Omental fat pad (tissue), 4 donors: ENCODE measurements around the gene LARP1. TPM values are rescaled to one million over a fixed set of nuclear protein-coding genes. Genes with fewer than 3 reads are reported as not detected.

Experiments
- ATAC-seq: fragments of 150-250 bp; one replicate; pipeline ENCODE4 v1.9.1; 2016; ENCODE audit warnings: mild to moderate bottlenecking, moderate library complexity; ENCODE audit not compliant: low FRiP score
- DNase-seq: peaks from one replicate; pipeline ENCODE4 v3.0.0-alpha.2; 2019; ENCODE audit warnings: low spot score
- small RNA-seq: library from RNA; depleted of rRNA; stranded (forward); fragments of <200 nt; gene quantifications from one replicate; pipeline ENCODE3, GENCODE V24; 2016
- total RNA-seq, 4 donors: library from RNA; depleted of rRNA; stranded (reverse); fragments of >200 nt; gene quantifications; one replicate each; pipeline ENCODE4 v1.1.0, GENCODE V29; 2016
- TF ChIP-seq, protein P1 (sequence below), 3 donors: fragments of 450-650 bp; IDR thresholded peaks; one replicate each; pipeline ENCODE4 v1.5.1; 2016 to 2017; ENCODE audit warnings: antibody characterized with exemption in 3 of 3, mild to moderate bottlenecking in 3 of 3, moderate library complexity in 2 of 3

The LARP1 gene
- total RNA-seq, 4 donors from 2014 or later, result 80.5 to 155 (median 106) TPM

DNA sequence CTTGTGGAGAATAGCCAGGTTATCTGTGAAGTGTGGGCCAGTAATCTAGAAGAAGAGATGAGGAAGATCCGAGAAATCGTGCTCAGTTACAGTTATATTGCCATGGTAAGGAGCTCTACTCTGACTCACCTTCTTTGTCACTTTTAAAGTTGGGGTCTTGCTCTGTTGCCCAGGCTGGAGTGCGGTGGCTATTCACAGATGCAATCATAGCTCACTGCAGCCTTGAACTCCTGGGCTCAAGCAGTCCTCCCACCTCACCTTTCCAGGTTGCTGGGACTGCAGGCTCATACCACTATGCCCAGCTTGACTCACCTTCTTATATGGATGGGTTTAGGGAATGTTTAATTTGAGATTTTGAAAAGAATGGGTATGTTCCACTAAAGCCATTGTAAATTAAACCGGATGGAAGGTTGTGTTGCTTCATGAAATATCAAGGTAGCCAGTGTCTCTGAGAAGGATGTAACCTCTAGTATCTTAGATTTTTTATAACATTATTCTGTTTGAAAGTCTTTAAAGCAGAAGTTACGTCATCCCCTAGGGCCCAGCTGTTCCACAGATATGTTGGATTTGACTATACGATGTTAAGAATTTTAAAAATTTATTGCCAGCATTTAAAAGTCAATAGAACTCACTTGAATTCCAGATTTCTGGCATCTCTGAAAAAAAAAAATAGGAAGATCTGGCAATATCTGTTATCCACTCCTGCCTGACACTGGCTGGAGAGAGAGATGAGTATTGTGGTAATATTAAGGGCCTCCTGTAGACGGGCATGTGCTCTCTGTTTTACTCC is 108.3 kb downstream of the LARP1 start:
- DNase-seq (no peak), ATAC-seq (no peak)
- TF ChIP-seq, protein P1, sequence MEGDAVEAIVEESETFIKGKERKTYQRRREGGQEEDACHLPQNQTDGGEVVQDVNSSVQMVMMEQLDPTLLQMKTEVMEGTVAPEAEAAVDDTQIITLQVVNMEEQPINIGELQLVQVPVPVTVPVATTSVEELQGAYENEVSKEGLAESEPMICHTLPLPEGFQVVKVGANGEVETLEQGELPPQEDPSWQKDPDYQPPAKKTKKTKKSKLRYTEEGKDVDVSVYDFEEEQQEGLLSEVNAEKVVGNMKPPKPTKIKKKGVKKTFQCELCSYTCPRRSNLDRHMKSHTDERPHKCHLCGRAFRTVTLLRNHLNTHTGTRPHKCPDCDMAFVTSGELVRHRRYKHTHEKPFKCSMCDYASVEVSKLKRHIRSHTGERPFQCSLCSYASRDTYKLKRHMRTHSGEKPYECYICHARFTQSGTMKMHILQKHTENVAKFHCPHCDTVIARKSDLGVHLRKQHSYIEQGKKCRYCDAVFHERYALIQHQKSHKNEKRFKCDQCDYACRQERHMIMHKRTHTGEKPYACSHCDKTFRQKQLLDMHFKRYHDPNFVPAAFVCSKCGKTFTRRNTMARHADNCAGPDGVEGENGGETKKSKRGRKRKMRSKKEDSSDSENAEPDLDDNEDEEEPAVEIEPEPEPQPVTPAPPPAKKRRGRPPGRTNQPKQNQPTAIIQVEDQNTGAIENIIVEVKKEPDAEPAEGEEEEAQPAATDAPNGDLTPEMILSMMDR (IDR thresholded peaks at IDR 0.05), result no peak

DNA sequence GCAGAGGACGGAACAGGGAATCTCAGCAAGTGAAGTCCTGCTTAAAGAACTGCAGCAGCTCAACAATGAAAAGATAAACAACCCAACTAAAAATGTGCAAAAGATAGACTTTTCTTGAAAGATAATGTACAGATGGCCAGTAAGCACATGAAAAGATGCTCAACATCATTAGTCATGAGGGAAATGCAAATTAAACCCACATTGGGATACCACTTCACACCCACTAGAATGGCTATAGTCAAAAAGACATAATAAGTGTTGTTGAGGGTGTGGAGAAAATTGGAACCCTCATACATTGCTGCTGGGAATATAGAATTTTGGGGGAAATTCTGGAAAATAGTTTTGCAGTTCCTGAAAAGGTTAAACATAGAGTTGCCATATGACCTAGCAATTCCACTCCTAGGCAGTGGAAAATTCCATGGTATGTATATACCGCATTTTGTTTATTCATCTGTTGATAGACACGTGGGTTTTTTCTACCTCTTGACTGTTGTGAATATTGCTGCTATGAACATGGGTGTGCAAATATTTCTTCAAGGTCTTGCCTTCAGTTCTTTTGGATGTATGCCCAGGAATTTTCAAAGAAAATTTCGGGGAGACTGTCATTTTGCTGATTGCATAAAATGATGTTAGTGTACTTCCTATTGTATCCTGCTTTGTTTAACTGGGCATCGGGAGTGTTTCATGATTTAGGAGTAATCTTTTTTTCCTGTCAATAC is 110.4 kb downstream of the LARP1 start:
- TF ChIP-seq, protein P1 (IDR thresholded peaks at IDR 0.05), result no peak
- no peak for ATAC-seq
- DNase-seq, result no peak

DNA sequence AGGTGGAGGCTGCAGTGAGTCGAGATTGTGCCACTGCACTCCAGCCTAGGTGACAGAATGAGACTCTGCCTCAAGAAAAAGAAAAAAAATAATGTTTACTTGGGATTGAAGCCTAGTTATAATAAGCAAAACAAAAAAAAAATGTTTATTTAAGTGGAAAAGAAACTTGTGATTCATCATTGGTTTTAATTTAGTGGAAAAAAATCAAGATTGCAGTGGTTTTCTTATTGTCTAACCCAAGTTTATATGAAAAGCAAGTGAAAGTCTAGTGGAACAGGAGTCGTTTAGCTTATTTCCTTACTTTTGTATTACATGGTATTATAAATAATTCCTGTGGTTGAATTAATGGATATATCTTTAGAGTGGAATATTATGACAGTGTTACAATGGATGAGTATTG is 111.7 kb downstream of the LARP1 start:
- ATAC-seq (no peak), DNase-seq (no peak)
- TF ChIP-seq, protein P1 (IDR thresholded peaks at IDR 0.05), result no peak

Small RNA genes within 50 kb of the gene (small RNA-seq; reads per million reads assigned to genes)
- gene MIR378H, result not detected
- not detected for gene RF00019

Other genes with a start within 250 kb of the LARP1 start
- gene FAXDC2, start 95.2 kb downstream of the LARP1 start, total RNA-seq, result 10 to 100 TPM; 17.4 to 57.2 (median 33.7) TPM
- 100 to 1,000 TPM in 1 of 4 donors, 10 to 100 TPM in 3; 48.0 to 106 (median 70.3) TPM for gene CNOT8, start 103.2 kb downstream of the LARP1 start, total RNA-seq
- gene GEMIN5, start 182.8 kb downstream of the LARP1 start, total RNA-seq, result 10 to 100 TPM; 13.5 to 25.8 (median 20.2) TPM
- gene MRPL22, start 185.7 kb downstream of the LARP1 start, total RNA-seq, result 10 to 100 TPM; 12.8 to 24.6 (median 17.5) TPM